HG03432 (cell line): ENCODE results near the gene IKBKE.
"Not testable (repeated sequence)": the region's sequence is repeated elsewhere in the genome, so short reads cannot be mapped to it uniquely, and the experiment has no call there.

Experiments used
- ATAC-seq: cut with Tn5 transposase; IDR thresholded peaks from one replicate; pipeline ENCODE4 v1.9.1; 2021; ENCODE audit warnings: mild to moderate bottlenecking, moderate library complexity; ENCODE audit not compliant: unreplicated experiment

The IKBKE gene

GRCh38 chr1:206472454-206472853 is 2.2 kb downstream of the IKBKE start:
- no peak for ATAC-seq

- ATAC-seq = no peak
Observed at GRCh38 chr1:206472886-206473285, 2.6 kb downstream of the IKBKE start.

GRCh38 chr1:206476058-206476457 is 5.8 kb downstream of the IKBKE start:
- ATAC-seq = no peak

- no peak for ATAC-seq
Observed at GRCh38 chr1:206476591-206476990, 6.3 kb downstream of the IKBKE start.

- no peak for ATAC-seq
Observed at GRCh38 chr1:206477110-206477509, 6.8 kb downstream of the IKBKE start.

GRCh38 chr1:206477581-206478380 is 7.5 kb downstream of the IKBKE start:
- no peak for ATAC-seq

GRCh38 chr1:206478746-206479145 is 8.5 kb downstream of the IKBKE start:
- no peak for ATAC-seq

GRCh38 chr1:206479183-206480125 is 9.2 kb downstream of the IKBKE start:
- ATAC-seq = no peak

- ATAC-seq = no peak
Observed at GRCh38 chr1:206480211-206480610, 9.9 kb downstream of the IKBKE start.

GRCh38 chr1:206482611-206483010 is 12.3 kb downstream of the IKBKE start:
- no peak for ATAC-seq

GRCh38 chr1:206483864-206484263 is 13.6 kb downstream of the IKBKE start:
- not testable (repeated sequence) for ATAC-seq

GRCh38 chr1:206484901-206485300 is 14.6 kb downstream of the IKBKE start:
- ATAC-seq = no peak

- ATAC-seq = no peak
Observed at GRCh38 chr1:206486995-206487788, 16.9 kb downstream of the IKBKE start.

GRCh38 chr1:206487970-206488369 is 17.7 kb downstream of the IKBKE start:
- no peak for ATAC-seq

GRCh38 chr1:206488466-206488865 is 18.2 kb downstream of the IKBKE start:
- ATAC-seq = no peak

GRCh38 chr1:206489980-206490770 is 19.9 kb downstream of the IKBKE start:
- peak; percentile 60 for ATAC-seq

GRCh38 chr1:206490771-206491405 is 20.6 kb downstream of the IKBKE start:
- ATAC-seq = no peak

GRCh38 chr1:206491616-206492015 is 21.3 kb downstream of the IKBKE start:
- no peak for ATAC-seq

- ATAC-seq = no peak
Observed at GRCh38 chr1:206492589-206492988, 22.3 kb downstream of the IKBKE start.

GRCh38 chr1:206493279-206493678 is 23.0 kb downstream of the IKBKE start:
- no peak for ATAC-seq
